RWPE1 (cell line): ENCODE results near the gene TTC8.
"Not testable (repeated sequence)": the region's sequence is repeated elsewhere in the genome, so short reads cannot be mapped to it uniquely, and the experiment has no call there.

Experiments used
- CTCF ChIA-PET: fragments of 350-600 bp; sonication (Branson Sonifier 250); formaldehyde crosslinking; extraction: SDS; loops from one replicate; lab custom pipeline; 2021; lab: Yijun Ruan, JAX
- POLR2A ChIA-PET: fragments of 400-600 bp; formaldehyde crosslinking; extraction: SDS; loops from one replicate; lab custom pipeline; 2020; ENCODE audit warnings: antibody characterized with exemption; ENCODE audit not compliant: low non-redundant PET; lab: Yijun Ruan, JAX
- DNase-seq: peaks from one replicate; pipeline ENCODE4 v3.0.0; 2012; ENCODE audit warnings: low spot score
- H3K27ac ChIP-seq: fragments of 450-650 bp; 2 replicates; pipeline ENCODE4 v1.5.1; 2017
- CTCF ChIP-seq: fragments of 450-650 bp; conservative IDR thresholded peaks from 2 replicates; pipeline ENCODE4 v1.5.1; 2017; ENCODE audit warnings: low read depth, mild to moderate bottlenecking

The TTC8 gene

GRCh38 chr14:88851587-88851986 is 27.1 kb downstream of the TTC8 start:
- ChIA-PET CTCF (interaction anchor here (0.6 kb wide), 1 partner anchor 68 kb away, joined by 3 read pairs; no protein-coding TSS in a partner anchor), POLR2A (no interaction called here)
- H3K27ac ChIP-seq: no peak overlapping the region
- DNase-seq: no peak
- no peak for TF ChIP-seq CTCF

- POLR2A ChIA-PET: no interaction called here
- CTCF ChIA-PET: no interaction called here
- DNase-seq: no peak
Measured at GRCh38 chr14:88852632-88853031, 28.2 kb downstream of the TTC8 start.

GRCh38 chr14:88853129-88853528 is 28.7 kb downstream of the TTC8 start:
- H3K27ac ChIP-seq: no peak overlapping the region
- no peak for TF ChIP-seq CTCF
- ChIA-PET POLR2A (no interaction called here), CTCF (no interaction called here)
- no peak for DNase-seq

More at GRCh38 chr14:88852632-88853031, 28.2 kb downstream of the TTC8 start:
- no peak for TF ChIP-seq CTCF
- no peak overlapping the region for H3K27ac ChIP-seq

GRCh38 chr14:88856786-88857366 is 32.4 kb downstream of the TTC8 start:
- ChIA-PET CTCF (interaction anchor here (1.0 kb wide), 1 partner anchor 190 kb away, joined by 3 read pairs; no protein-coding TSS in a partner anchor), POLR2A (no interaction called here)
- H3K27ac ChIP-seq: no peak overlapping the region
- no peak for TF ChIP-seq CTCF
- DNase-seq: no peak

GRCh38 chr14:88857861-88858260 is 33.4 kb downstream of the TTC8 start:
- POLR2A ChIA-PET, H3K27ac ChIP-seq, DNase-seq: not testable (repeated sequence)
- CTCF ChIA-PET: interaction anchor here (0.7 kb wide), 1 partner anchor 118 kb away, joined by 4 read pairs; no protein-coding TSS in a partner anchor

- CTCF ChIA-PET: interaction anchor here (0.6 kb wide), 2 partner anchors 9 to 67 kb away, joined by 3 read pairs; no protein-coding TSS in a partner anchor
- POLR2A ChIA-PET, DNase-seq, H3K27ac ChIP-seq: not testable (repeated sequence)
Measured at GRCh38 chr14:88859118-88859517, 34.7 kb downstream of the TTC8 start.

- no peak for TF ChIP-seq CTCF
- ChIA-PET CTCF (no interaction called here), POLR2A (no interaction called here)
- H3K27ac ChIP-seq: no peak overlapping the region
- DNase-seq: no peak
Measured at GRCh38 chr14:88863167-88863566, 38.7 kb downstream of the TTC8 start.
